ENCODE results near the gene OR7C2.
"Not testable (repeated sequence)": the region's sequence is repeated elsewhere in the genome, so short reads cannot be mapped to it uniquely, and the experiment has no call there.

Gene OR7C2

GRCh38 chr19:14941189-14941588, at the start of gene OR7C2:
OR7C2 (plus strand) TSS chr19:14941489; CDS start chr19:14941489, 0 bp downstream.
- no peak for DNase-seq (ENCODE audit: low read depth in 1 of 2, low spot score in 1 of 2)

DNA sequence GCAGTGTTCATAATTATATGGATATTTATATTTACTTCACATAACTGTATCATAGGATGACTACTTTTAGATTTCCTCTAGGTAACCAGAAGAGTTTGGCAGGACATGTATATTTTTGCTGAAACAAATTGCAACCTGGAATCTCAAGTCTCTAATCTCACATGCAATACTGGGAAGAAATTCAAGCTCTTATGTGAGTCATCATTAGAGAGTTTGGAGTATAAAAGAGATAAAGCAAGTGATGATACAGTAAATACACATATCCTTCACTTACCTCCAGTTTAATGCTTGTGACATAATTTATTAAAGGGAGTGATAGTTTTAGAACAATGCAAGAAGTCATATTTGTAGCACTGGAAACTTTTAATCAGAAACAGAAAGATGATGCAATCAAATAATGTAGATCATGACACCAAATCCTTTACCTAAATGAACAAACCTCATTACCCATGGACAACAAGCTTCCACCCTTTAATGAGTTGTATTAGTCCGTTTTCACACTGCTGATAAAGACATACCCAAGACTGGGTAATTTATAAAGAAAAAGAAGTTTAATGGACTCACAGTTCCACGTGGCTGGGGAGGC, 39.5 kb upstream of the OR7C2 start:
- no peak for DNase-seq (ENCODE audit: low read depth in 1 of 2, low spot score in 1 of 2)

DNA sequence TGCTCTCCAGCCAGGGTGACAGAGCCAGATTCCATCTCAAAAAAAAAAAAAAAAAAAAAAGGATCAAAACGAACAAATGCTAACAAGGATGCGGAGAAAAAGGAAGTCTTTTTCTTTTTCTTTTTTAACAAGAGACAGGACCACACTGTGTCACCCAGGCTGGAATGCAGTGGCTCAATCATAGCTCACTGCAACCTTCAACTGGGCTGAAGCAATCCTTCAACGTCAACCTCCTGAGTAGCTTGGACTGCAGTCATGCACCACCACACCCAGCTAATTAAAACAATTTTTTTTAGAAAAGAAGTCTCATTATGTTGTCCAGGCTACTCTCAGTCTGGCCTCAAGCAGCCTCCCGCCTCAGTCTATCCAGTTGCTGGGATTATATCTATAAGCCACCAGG, 34.6 kb upstream of the OR7C2 start:
- no peak for DNase-seq (ENCODE audit: low read depth in 1 of 2, low spot score in 1 of 2)

DNA sequence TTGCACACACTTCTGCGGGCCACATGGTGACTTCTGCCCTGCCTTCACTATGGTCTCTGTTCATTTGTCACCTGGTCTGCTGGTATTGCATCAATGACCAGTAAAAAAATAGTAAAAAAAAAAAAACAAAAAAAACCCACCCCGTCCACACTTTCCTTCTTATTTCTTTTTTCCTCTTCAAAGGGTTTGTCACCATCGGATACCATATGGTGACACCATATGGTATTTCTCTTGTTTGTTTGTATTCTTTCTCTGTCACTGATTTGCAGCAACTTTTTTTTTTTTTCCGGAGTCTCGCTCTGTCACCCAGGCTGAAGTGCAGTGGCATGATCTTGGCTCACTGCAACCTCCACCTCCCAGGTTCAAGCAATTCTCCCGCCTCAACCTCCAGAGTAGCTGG, 26.2 kb upstream of the OR7C2 start:
- no peak for DNase-seq (ENCODE audit: low read depth in 1 of 2, low spot score in 1 of 2)

GRCh38 chr19:14916848-14917247, 24.4 kb upstream of the OR7C2 start:
- DNase-seq (ENCODE audit: low read depth in 1 of 2, low spot score in 1 of 2) = no peak

GRCh38 chr19:14933506-14933905, 7.8 kb upstream of the OR7C2 start:
- DNase-seq (ENCODE audit: low read depth in 1 of 2, low spot score in 1 of 2) = no peak

DNA sequence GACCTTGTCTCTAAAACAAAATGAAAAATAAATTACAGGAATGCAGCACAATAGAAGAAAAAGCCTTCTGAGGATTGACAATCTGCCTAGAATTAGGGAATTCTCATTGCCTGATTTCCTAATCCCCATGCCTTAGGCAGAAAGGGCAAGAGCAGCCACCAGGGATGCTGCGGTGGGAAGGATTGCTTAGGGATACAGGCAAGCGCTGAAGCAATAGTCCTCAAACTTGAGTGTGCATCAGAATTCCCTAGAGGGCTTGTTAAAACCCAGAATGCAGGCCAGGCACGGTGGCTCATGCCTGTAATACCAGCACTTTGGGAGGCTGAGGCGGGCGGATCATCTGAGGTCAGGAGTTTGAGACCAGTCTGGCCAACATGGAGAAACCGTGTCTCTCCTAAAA, 1.0 kb upstream of the OR7C2 start:
- DNase-seq (ENCODE audit: low read depth in 1 of 2, low spot score in 1 of 2) = no peak

DNA sequence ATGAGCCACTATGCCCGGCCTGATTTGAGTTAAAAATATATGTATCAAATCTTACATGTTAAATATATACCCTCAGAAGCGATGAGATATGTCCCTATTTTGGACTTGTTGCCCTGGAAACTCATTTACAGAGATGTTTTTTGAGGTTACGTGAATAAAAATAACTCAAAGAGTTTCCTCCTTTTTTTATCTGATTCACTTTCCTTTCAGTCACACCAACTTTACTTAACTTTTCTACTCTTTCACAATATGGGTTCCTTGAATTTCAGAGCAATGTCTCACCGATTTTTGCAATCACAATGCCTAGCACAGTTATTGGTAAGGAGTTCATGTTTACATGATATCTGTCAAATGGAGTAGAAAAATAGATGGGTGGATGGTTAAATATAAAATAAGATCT, 2.3 kb downstream of the OR7C2 start:
- no peak for DNase-seq (ENCODE audit: low read depth in 1 of 2, low spot score in 1 of 2)

GRCh38 chr19:14944456-14944855, 3.2 kb downstream of the OR7C2 start:
- DNase-seq (ENCODE audit: low read depth in 1 of 2, low spot score in 1 of 2) = no peak

DNA sequence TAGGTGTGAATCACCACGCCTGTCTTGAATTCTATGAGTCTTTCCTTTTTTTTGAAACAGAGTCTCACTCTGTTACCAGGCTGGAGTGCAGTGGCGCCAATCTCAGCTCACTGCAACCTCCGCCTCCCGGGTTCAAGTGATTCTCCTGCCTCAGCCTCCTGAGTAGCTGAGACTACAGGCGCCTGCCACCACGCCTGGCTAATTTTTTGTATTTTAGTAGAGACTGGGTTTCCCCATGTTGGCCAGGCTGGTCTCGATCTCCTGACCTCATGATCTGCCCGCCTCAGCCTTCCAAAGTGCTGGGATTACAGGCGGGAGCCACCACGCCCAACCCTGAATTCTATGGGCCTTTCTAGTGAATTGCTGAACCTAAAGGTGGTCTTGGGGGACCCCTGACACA, 8.1 kb downstream of the OR7C2 start:
- not testable (repeated sequence) for DNase-seq (ENCODE audit: low read depth in 1 of 2, low spot score in 1 of 2)

DNA sequence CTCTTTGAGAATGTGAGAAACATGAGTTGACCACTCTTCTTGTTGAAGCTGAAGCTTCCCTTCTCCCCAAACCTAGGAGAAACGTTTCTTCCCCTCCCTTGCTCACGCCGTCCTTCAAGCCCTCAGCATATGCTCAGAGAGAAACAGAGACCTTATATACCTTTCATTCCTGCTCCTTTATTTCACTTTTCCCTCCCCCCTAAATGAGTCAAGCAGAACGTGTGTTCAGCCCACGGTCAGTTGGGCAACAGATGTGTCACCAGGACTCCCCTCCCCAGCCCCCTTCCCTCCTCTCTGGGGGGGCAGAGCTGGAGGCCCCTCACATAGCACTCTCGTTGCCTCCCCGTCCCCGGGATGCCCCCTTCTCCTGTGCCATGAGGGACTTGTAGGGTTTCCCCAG, 8.6 kb downstream of the OR7C2 start:
- DNase-seq (ENCODE audit: low read depth in 1 of 2, low spot score in 1 of 2) = no peak

- no peak for DNase-seq (ENCODE audit: low read depth in 1 of 2, low spot score in 1 of 2)
Measured at GRCh38 chr19:14950421-14950820, 9.1 kb downstream of the OR7C2 start.

- no peak for DNase-seq (ENCODE audit: low read depth in 1 of 2, low spot score in 1 of 2)
Measured at GRCh38 chr19:14952767-14953166, 11.5 kb downstream of the OR7C2 start.

DNA sequence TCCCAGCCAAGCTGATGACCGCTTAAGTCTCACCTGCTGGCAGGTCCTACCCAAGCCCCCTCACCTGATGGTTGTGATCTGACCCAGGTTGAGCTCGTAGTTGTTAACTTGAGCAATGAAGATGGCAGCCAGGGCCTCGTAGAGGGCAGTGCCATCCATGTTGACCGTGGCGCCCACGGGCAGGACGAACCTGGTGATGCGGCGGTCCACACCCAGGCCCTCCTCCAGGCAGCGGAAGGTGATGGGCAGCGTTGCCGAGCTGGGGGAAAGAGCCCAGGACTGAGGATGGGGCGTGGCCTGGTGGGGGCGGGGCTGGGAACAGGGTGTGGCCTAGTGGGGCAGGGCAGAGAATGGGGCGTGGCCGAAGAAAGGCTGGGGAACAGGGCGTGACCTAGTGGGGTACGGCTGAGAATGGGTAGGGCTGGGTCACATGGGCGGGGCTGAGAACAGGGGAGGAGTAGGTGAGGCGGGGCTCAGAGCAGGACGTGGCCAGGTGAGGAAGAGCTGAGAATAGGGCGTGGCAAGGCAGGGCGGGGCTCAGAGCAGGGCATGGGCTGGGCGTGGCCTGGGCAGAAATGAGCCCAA, 12.9 kb downstream of the OR7C2 start:
- DNase-seq (ENCODE audit: low read depth in 1 of 2, low spot score in 1 of 2) = no peak

DNA sequence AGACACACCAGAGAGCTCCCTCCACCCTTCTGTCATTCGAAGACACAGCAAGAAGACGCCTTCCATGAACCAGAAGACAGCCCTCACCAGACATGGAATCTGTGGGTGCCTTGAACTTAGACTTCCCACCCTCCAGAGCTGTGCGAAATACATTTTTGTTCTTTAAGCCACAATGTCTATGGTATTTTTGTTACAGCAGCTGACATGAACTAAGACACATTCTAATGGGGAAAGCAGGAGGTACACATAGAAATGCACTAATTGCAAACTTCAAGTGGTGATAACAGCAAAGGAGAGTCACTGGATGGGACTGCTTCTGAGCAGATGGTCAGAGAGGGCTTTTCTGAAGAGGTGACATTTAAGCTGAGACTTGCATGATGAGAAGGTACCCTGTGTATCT, 16.2 kb downstream of the OR7C2 start:
- DNase-seq (ENCODE audit: low read depth in 1 of 2, low spot score in 1 of 2) = no peak

DNA sequence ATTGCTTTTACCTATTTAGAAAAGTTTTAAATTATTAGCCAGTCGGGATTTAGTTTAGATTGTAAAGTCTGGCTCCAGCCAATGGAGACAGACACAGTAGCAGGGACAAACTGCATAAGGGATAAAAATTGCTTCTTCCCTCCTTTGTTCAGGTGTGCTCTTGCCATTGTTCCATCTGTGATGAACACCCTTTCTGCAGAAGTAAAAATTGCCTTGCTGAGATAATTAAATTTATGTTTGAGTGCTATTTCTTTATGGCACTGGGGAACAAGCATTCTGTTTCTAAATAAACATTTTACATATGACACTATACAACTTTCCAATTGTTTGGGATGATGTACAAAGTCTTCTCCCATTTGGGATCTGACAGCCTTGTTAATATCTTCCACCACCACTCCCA, 18.0 kb downstream of the OR7C2 start:
- no peak for DNase-seq (ENCODE audit: low read depth in 1 of 2, low spot score in 1 of 2)

DNA sequence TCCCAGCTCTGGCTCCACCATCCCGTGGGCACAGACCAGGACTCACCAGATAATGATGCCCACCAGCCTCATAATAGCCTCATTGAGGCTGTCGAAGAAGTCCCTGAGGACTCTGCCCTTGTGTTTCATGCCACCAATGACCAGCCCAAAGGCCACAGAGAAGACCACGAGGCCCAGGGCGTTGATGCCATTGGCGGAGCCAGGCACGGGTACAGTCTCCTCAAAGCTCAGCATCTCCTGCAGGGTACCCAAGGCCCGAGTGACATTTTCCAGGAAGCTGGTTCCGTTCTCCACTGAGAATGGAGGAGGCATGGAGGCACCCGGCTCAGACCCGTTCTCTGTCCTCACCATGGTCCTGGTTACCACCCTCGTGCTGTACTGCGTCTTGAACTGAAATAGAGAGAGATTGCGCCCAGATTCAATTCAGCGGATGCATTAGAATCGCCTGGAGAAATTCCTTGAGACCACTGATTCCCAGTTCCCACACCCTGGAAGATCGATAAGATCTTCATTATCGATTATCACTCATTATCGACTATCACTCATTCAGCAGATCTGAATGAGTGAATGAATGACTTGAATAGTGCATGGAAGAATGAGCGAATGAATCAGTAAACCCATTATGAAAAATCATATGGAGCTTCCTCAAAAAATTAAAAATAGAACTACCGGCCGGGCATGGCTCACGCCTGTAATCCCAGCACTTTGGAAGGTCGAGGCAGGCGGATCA, 20.8 kb downstream of the OR7C2 start:
- no peak for DNase-seq (ENCODE audit: low read depth in 1 of 2, low spot score in 1 of 2)

DNA sequence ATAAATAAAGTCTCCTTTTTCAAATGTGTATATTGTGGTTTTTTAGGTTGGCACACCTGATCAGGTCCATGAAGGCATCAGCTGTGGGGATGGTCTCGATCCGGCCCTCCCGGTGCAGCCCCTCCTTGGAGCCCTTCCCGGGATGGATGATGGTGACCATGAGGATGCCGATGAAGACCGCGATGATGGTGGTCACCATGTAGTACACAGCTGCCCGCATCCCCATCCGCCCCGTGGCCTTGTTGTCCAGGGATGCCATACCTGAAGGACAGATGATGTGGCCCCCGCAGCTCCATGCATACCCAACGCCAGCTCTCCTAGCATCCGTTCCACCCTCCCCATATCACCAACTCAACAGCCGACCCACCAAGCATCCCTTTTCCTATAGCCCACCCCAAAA, 27.0 kb downstream of the OR7C2 start:
- DNase-seq (ENCODE audit: low read depth in 1 of 2, low spot score in 1 of 2) = no peak

DNA sequence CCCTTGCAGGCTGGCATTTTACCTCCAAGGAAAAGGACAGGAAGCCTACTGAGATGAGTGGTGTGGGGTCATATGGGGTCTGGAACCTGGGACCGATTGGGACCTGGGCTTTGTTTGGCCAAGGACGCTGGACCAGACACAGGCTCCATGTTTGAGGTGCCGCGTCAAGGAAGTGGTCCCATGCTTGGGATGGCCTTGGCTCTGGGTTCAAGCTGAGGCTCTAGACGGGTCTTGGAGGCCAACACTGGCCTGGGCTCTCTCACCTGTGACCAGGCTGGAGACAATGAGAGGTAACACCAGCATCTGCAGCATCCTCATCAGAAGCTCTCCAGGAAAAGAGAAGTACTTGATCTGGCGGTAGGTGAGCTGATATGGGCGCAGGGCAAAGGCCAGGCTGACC, 30.2 kb downstream of the OR7C2 start:
- no peak for DNase-seq (ENCODE audit: low read depth in 1 of 2, low spot score in 1 of 2)

DNA sequence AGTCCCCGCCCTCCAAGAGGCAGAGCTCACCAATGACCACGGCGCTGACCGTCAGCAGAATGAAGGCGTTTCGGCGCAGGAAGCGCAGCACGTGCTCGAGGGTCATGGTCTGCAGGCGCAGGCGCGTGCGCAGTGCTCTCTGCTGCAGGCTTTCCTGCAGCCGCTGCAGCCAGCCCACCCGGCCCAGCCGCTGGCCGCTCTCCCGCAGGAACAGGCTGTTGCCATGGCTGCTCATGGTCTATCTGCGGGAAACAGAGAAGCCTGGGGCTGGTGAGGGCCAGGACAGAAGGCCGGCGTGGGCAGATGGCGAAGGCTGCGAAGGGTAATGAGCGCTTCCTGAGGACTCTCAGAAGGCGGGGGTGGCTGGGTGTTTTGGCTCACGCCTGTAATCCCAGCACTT, 31.4 kb downstream of the OR7C2 start:
- no peak for DNase-seq (ENCODE audit: low read depth in 1 of 2, low spot score in 1 of 2)

- DNase-seq (ENCODE audit: low read depth in 1 of 2, low spot score in 1 of 2) = no peak
Measured at GRCh38 chr19:14974488-14974887, 33.2 kb downstream of the OR7C2 start.

DNA sequence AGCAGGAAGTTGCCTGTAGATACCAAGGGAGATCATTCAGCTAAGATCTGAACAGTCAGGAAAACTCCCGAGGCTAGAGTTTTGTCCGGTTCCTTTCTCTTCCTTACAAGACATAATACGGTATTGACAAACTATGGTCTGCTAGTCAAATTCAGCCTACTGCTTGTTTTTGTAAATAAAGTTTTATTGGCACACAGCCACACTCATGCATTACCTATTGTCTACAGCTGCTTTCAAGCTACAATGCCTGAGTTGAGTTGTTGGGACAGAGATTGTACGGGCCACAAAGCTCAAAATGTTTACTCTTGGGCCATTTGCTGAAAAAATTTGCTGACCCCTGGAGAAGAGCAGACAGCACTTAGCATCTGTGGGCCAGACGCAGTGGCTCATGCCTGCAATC, 35.8 kb downstream of the OR7C2 start:
- DNase-seq (ENCODE audit: low read depth in 1 of 2, low spot score in 1 of 2) = no peak
